K562 (cell line): ENCODE results near the gene RASD1.
"Not testable (repeated sequence)": the region's sequence is repeated elsewhere in the genome, so short reads cannot be mapped to it uniquely, and the experiment has no call there.

Experiments
- ATF3 ChIP-seq, 2 experiments: fragments of 450-650 bp in 1 of 2; sonication (generic) in 1 of 2; formaldehyde crosslinking in 1 of 2; IDR thresholded peaks in 1 of 2; conservative IDR thresholded peaks in 1 of 2; 2 replicates each; pipeline versions ENCODE4 v1.6.1 to v1.8.1; 2016 to 2023; ENCODE audit warnings: mild to moderate bottlenecking in 2 of 2, moderate library complexity in 2 of 2, inconsistent platforms in 1 of 2, missing genetic modification reagents in 1 of 2
- BRF2 ChIP-seq: IDR thresholded peaks from 3 replicates; pipeline ENCODE4 v1.6.1; 2011; ENCODE audit warnings: borderline replicate concordance, mild to moderate bottlenecking; ENCODE audit not compliant: insufficient read length, insufficient read depth
- EHMT2 ChIP-seq: fragments of 450-650 bp; IDR thresholded peaks from 2 replicates; pipeline ENCODE4 v1.6.1; 2018; ENCODE audit warnings: antibody characterized with exemption
- KDM4B ChIP-seq, 2 experiments: fragments of 450-650 bp in 1 of 2; sonication (generic) in 1 of 2; IDR thresholded peaks; 2 replicates each; pipeline ENCODE4 v1.6.1; 2016 to 2017; ENCODE audit warnings: borderline replicate concordance in 2 of 2, antibody characterized with exemption in 1 of 2, low read depth in 1 of 2, mild to moderate bottlenecking in 1 of 2
- MAX ChIP-seq: sonication (generic); formaldehyde crosslinking; IDR thresholded peaks from 2 replicates; pipeline ENCODE4 v1.9.0; 2022; ENCODE audit warnings: mild to moderate bottlenecking, missing genetic modification reagents
- MAZ ChIP-seq, 2 experiments: fragments of 450-650 bp in 1 of 2; sonication (generic) in 1 of 2; formaldehyde crosslinking; IDR thresholded peaks in 1 of 2; conservative IDR thresholded peaks in 1 of 2; 2 replicates each; pipeline versions ENCODE4 v1.4.0 to v1.5.0; 2020; ENCODE audit warnings: mild to moderate bottlenecking in 1 of 2, missing genetic modification reagents in 1 of 2
- MNT ChIP-seq, 2 experiments: fragments of 450-650 bp; conservative IDR thresholded peaks; 2 replicates each; pipeline ENCODE4 v1.6.1; 2017; ENCODE audit warnings: mild to moderate bottlenecking in 2 of 2, moderate library complexity in 2 of 2
- SMAD4 ChIP-seq: fragments of 250-450 bp; sonication (Bioruptor Pico); conservative IDR thresholded peaks from 2 replicates; pipeline ENCODE4 v1.8.0; 2021; ENCODE audit warnings: inconsistent platforms, mild to moderate bottlenecking, moderate library complexity
- SREBF2 ChIP-seq: sonication (generic); formaldehyde crosslinking; IDR thresholded peaks from 2 replicates; pipeline ENCODE4 v1.4.0; 2020; ENCODE audit warnings: mild to moderate bottlenecking, missing genetic modification reagents
- TCF7L2 ChIP-seq: fragments of 150-350 bp; IDR thresholded peaks from 2 replicates; pipeline ENCODE4 v1.6.1; 2016; ENCODE audit warnings: low read depth, mild to moderate bottlenecking, low read length, moderate library complexity
- TEAD4 ChIP-seq, 2 experiments: sonication (generic) in 1 of 2; formaldehyde crosslinking in 1 of 2; IDR thresholded peaks; 2 replicates each; pipeline versions ENCODE4 v1.6.1 to v1.8.0; 2012 to 2022; ENCODE audit warnings: borderline replicate concordance in 1 of 2, inconsistent platforms in 1 of 2, low read length in 1 of 2, mild to moderate bottlenecking in 1 of 2, missing genetic modification reagents in 1 of 2
- ZNF644 ChIP-seq: fragments of 200-800 bp; sonication (Bioruptor generic); IDR thresholded peaks from 2 replicates; pipeline ENCODE4 v1.6.1; 2016; ENCODE audit warnings: low read depth, missing genetic modification characterization, missing compliant biosample characterization

- not testable (repeated sequence) for TF ChIP-seq MNT (conservative IDR thresholded peaks at IDR 0.05); MAZ (CRISPR knock-in tag; conservative IDR thresholded peaks at IDR 0.05 in 1 of 2, IDR thresholded peaks at IDR 0.05 in 1 of 2); TEAD4 (IDR thresholded peaks at IDR 0.05; ENCODE audit: low read length); TEAD4 (CRISPR knock-in tag; IDR thresholded peaks at IDR 0.05; ENCODE audit: borderline replicate concordance); ATF3 (IDR thresholded peaks at IDR 0.05); ATF3 (CRISPR knock-in tag; conservative IDR thresholded peaks at IDR 0.05); BRF2; TCF7L2; EHMT2; KDM4B (IDR thresholded peaks at IDR 0.05; ENCODE audit: borderline replicate concordance in 2 of 2, low read depth in 1 of 2); ZNF644 (tag); MAX (CRISPR knock-in tag); SREBF2 (CRISPR knock-in tag); SMAD4 (CRISPR knock-in tag)
Measured at GRCh38 chr17:17486416-17486815, 9.8 kb downstream of the RASD1 start.
